GM10266 (cell line): ENCODE results near the gene SLC4A11.
A peak's percentile ranks its signal among the peaks of the same experiment; 100 is the strongest.

Experiments used
- DNase-seq: peaks from one replicate; pipeline ENCODE4 v3.0.0; 2012; ENCODE audit errors: extremely low spot score
- TF ChIP-seq, protein P1 (sequence below): IDR thresholded peaks from 2 replicates; pipeline ENCODE4 v1.5.1; 2012; ENCODE audit warnings: mild to moderate bottlenecking, low read depth; ENCODE audit not compliant: control insufficient read depth, insufficient read depth; ENCODE audit errors: missing control alignments

SLC4A11 gene

DNA sequence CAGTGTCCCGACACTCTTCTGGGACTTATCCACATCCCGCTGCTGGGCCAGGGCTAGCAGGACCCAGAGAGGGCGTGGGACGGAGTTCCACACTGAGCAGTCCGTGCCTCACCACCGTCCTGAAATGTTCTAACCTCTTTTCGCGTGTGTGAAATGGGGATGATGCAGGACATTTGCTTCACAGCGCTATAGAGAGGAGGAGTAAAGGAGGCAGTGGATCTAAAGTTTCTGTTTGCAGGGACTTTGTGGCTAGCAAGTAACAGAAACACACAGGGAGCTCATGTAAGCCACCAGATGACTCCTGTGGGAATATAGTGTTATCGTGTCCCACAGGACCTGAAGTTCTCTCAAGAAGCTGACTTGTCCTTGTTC is 29.1 kb downstream of the SLC4A11 start:
- no peak for DNase-seq
- TF ChIP-seq, protein P1, sequence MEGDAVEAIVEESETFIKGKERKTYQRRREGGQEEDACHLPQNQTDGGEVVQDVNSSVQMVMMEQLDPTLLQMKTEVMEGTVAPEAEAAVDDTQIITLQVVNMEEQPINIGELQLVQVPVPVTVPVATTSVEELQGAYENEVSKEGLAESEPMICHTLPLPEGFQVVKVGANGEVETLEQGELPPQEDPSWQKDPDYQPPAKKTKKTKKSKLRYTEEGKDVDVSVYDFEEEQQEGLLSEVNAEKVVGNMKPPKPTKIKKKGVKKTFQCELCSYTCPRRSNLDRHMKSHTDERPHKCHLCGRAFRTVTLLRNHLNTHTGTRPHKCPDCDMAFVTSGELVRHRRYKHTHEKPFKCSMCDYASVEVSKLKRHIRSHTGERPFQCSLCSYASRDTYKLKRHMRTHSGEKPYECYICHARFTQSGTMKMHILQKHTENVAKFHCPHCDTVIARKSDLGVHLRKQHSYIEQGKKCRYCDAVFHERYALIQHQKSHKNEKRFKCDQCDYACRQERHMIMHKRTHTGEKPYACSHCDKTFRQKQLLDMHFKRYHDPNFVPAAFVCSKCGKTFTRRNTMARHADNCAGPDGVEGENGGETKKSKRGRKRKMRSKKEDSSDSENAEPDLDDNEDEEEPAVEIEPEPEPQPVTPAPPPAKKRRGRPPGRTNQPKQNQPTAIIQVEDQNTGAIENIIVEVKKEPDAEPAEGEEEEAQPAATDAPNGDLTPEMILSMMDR: no peak

DNA sequence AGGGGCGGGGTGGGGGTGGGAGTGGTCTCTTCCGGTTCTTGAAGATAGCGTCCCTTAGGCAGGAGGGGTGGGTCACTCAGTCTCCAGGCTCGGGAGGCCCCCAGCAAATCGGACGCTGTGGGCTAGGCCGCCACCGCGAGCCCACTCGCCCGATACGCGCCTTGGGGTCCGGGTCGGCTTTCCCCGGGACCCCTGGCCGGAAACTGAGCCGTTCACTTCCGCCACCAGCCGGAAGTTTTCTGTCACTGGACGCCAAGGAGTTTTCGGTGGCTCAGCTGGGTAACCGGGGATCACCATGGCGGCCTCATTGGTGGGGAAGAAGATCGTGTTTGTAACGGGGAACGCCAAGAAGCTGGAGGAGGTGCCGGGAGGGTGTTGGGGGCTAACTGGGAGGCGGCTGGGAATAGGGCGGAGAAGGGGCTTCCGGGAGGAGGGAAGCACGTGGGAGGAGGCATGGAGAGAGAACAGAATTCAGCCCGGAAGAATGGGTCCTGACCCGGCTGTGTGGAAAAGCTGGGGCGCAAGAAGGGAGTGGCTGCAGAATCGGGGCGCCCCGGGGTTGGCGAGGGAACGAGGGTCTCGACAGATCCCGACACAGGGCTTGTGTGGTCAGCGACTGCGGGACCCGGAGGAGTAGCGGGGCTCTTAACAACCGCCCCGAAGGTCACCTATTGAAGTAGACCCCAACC is 29.6 kb downstream of the SLC4A11 start, which contains the start of gene ITPA:
ITPA (plus strand) TSS at position 242 of the 689 bp plus-strand sequence; CDS start at position 296, 54 bp downstream.
- TF ChIP-seq, protein P1: no peak
- DNase-seq: peak; percentile 82

DNA sequence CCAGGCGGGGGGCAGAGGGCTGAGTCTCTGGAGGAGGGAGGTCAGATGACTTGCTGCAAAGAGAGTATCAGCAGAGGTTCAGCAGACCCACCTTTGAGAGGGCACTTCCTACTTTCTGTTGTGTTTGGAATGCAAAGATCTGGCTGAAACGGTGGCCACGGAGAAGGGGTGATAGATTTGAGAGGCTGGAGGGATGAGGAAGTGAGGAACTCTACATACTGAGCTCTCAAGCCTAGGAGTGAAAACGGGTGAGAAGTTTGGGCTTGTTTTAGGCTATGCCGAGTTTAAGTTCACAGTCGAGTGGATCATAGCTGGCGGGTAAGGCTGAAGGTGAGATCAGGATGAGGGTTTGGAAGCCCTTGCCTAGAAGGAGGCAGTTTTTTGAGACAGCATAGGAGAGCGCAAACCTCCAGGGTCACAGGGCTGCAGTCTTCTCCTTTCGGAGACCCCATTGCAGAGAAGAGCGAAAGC is 30.2 kb downstream of the SLC4A11 start:
- TF ChIP-seq, protein P1: no peak
- no peak for DNase-seq

DNA sequence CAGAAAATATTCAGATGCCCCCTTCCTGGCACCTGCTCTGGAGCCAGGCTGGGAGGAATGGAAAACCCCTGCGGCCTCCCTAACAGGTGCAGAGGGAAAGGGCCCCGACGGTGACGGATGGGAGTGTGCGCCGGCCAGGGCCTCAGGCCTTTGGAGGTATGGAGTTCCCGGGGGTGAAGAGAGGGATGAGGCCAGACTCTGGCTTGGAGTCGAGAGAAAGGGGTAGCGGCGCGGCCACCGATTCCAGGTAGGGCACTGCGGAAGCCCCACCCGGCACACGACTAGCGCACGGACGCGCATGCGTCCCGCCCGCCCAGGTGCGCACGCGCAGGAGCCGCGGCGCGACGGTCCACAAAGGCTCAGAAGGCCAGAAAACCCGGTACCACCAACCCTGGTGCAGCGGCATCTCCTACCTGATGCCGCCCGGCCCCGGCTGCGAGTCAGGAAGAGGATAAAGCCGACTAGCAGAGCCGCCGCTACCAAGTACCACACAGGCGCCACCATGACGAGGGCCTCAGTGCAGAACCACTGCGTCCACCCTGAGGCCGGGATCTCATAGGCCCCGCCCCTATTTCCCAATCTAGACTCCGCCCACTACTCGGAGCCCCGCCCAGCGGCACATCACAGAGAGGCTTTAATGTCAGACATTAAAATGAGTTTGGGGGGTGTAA is 34.7 kb downstream of the SLC4A11 start, which contains the start of gene DDRGK1:
DDRGK1 (minus strand) TSS at position 559 of the 671 bp plus-strand sequence; CDS start at position 504, 55 bp downstream.
- peak; percentile 95 for DNase-seq
- TF ChIP-seq, protein P1: no peak

DNA sequence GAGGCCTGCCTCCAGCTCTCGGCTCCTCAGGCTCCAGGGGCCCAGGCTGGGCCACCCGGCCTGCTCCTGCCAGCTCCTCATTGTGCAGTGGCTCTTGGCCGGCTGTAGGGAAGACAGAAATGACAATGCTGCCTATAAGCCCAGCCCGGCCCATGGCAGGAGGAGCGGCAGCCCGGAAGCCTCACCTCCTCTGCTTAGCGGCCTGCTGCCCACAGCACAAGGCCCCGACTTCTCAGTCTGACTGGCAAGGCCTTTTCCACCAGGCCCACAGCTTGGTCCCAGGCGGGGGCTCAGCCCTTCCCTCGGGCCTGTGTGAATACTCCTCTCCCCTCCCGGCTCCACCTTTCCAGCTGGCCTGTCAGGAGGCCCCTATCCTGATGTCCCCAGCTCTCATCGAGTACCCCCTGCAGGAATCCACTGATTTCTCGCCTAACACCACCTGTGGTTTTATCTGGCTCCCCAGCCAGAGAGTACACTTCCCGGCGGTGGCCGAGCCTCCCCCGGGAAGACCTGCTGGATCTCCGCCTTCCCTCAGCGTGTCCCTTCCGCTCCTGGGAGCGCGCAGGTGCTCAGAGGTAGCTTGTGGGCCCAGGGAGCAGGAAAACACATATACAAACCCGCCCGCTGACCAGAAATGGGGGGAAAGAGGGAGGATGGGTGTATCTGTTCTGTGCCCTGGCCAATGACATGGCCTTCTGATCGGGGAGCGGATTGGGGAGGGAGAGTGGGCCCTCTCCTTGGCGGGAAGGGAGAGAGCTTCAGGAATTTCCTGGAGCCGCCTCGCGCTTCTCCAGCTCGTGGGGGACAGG is 35.5 kb downstream of the SLC4A11 start:
- peak; percentile 70 for DNase-seq
- TF ChIP-seq, protein P1: no peak

DNA sequence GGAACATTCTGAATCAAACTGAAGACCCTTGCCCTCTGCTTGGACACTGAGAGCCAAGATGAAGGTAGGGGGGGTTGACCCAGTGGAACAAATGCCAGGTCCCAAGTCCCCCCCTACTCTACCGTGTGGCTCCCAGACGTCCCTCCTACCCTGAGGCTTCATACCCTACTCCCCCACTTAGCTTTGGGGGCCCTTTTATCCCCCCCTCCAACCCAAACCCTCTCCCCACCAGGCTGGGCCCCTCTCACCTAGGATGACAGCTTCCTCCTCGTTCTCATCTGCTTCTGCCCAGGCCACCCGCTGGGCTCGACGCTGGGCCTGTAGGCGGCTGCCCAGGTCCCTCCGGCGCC is 36.0 kb downstream of the SLC4A11 start:
- TF ChIP-seq, protein P1: no peak
- no peak for DNase-seq
